Uterus (tissue), 2 donors: ENCODE data around the gene GADD45B.
"Not testable (repeated sequence)": the region's sequence is repeated elsewhere in the genome, so short reads cannot be mapped to it uniquely, and the experiment has no call there.

Source experiments
- CTCF ChIP-seq, 4 experiments: fragments of 200-600 bp in 2 of 4; fragments of 450-650 bp in 2 of 4; sonication (generic) in 2 of 4; IDR thresholded peaks; one replicate each; pipeline ENCODE4 v1.5.1; 2016 to 2019; ENCODE audit warnings: antibody characterized with exemption in 4 of 4, mild to moderate bottlenecking in 2 of 4, moderate library complexity in 1 of 4
- POLR2A ChIP-seq, 2 donors: fragments of 450-650 bp; IDR thresholded peaks; one replicate each; pipeline ENCODE4 v1.6.1; 2016; ENCODE audit warnings: antibody characterized with exemption in 2 of 2, mild to moderate bottlenecking in 1 of 2, moderate library complexity in 1 of 2

GRCh38 chr19:2506656-2507055 lies 30.7 kb downstream of the GADD45B start:
- not testable (repeated sequence) for TF ChIP-seq CTCF, POLR2A (IDR thresholded peaks at IDR 0.05)
